Mesendoderm (in vitro differentiated cells): ENCODE data around the gene IQCN.
"Not testable (repeated sequence)": the region's sequence is repeated elsewhere in the genome, so short reads cannot be mapped to it uniquely, and the experiment has no call there.

Experiments used
- DNase-seq: peaks from one replicate; pipeline ENCODE4 v3.0.0; 2013
- H2AK5ac ChIP-seq: 2 replicates; pipeline ENCODE4 v1.6.1; 2013; ENCODE audit warnings: low read length, inconsistent platforms
- H2BK120ac ChIP-seq: 2 replicates; pipeline ENCODE4 v1.6.1; 2013; ENCODE audit warnings: low read depth, mild to moderate bottlenecking, low read length, moderate library complexity, mixed read lengths
- H2BK15ac ChIP-seq: replicated peaks from 2 replicates; pipeline ENCODE4 v1.6.1; 2013; ENCODE audit warnings: low read depth, mild to moderate bottlenecking, moderate library complexity
- H2BK5ac ChIP-seq: 2 replicates; pipeline ENCODE4 v1.6.1; 2013; ENCODE audit warnings: low read length, inconsistent platforms
- H3K18ac ChIP-seq: 2 replicates; pipeline ENCODE4 v1.6.1; 2013; ENCODE audit warnings: mild to moderate bottlenecking, low read length, mixed read lengths
- H3K23ac ChIP-seq: one replicate; pipeline ENCODE4 v1.6.1; 2013; ENCODE audit warnings: low read length
- H3K27ac ChIP-seq: 2 replicates; pipeline ENCODE4 v1.5.1; 2013; ENCODE audit warnings: low read depth, mild to moderate bottlenecking, inconsistent platforms, low read length, moderate library complexity
- H3K27me3 ChIP-seq: 2 replicates; pipeline ENCODE4 v1.6.1; 2013; ENCODE audit warnings: low read length, control low read depth, mild to moderate bottlenecking, inconsistent platforms; ENCODE audit not compliant: insufficient read depth, poor library complexity
- H3K36me3 ChIP-seq: 2 replicates; pipeline ENCODE4 v1.6.1; 2013; ENCODE audit warnings: low read length, inconsistent platforms; ENCODE audit not compliant: control insufficient read depth, insufficient read depth
- H3K4ac ChIP-seq: one replicate; pipeline ENCODE4 v1.6.1; 2013; ENCODE audit warnings: low read depth, mild to moderate bottlenecking, low read length, moderate library complexity
- H3K4me1 ChIP-seq: 2 replicates; pipeline ENCODE4 v1.6.1; 2013; ENCODE audit warnings: low read depth, low read length, inconsistent platforms; ENCODE audit not compliant: control insufficient read depth
- H3K4me2 ChIP-seq: 2 replicates; pipeline ENCODE4 v1.6.1; 2013; ENCODE audit warnings: low read length
- H3K4me3 ChIP-seq: 2 replicates; pipeline ENCODE4 v1.5.1; 2013; ENCODE audit warnings: mild to moderate bottlenecking, low read length
- H3K56ac ChIP-seq: one replicate; pipeline ENCODE4 v1.6.1; 2013; ENCODE audit warnings: low read length
- H3K79me1 ChIP-seq: 2 replicates; pipeline ENCODE4 v1.6.1; 2013; ENCODE audit warnings: low read length, inconsistent platforms
- H3K79me2 ChIP-seq: 2 replicates; pipeline ENCODE4 v1.6.1; 2013; ENCODE audit warnings: mild to moderate bottlenecking, low read length; ENCODE audit not compliant: control insufficient read depth, insufficient read depth
- H3K9ac ChIP-seq: 2 replicates; pipeline ENCODE4 v1.6.1; 2013; ENCODE audit warnings: low read length, inconsistent platforms
- H4K5ac ChIP-seq: one replicate; pipeline ENCODE4 v1.6.1; 2013; ENCODE audit warnings: low read length
- H4K8ac ChIP-seq: one replicate; pipeline ENCODE4 v1.6.1; 2013; ENCODE audit warnings: low read depth, mild to moderate bottlenecking, control low read depth, low read length, moderate library complexity
- WGBS: extraction: QIAGEN DNeasy Blood & Tissue Kit; methylation state at CpG from one replicate; pipeline ENCODE4 v1.1.7; 2013; ENCODE audit warnings: low lambda C conversion rate, missing lambda C conversion rate; ENCODE audit not compliant: insufficient coverage; ENCODE audit errors: extremely low coverage; 5-methylcytosine and 5-hydroxymethylcytosine counted together

IQCN gene

GRCh38 chr19:18218600-18218999 is 55.7 kb downstream of the IQCN start:
- H3K4me1 ChIP-seq, result no peaks in the 10 kb centered on the region
- no peak overlapping the region for H3K18ac ChIP-seq
- no peaks in the 10 kb centered on the region for H3K36me3 ChIP-seq
- H3K27ac ChIP-seq, result no peak overlapping the region
- H2BK120ac ChIP-seq, result no peak overlapping the region
- no peak overlapping the region for H4K8ac ChIP-seq
- no peak overlapping the region for H4K5ac ChIP-seq
- no peaks in the 10 kb centered on the region for H3K27me3 ChIP-seq
- H2BK5ac ChIP-seq, result no peak overlapping the region
- H3K4ac ChIP-seq, result no peak overlapping the region
- H3K56ac ChIP-seq, result no peak overlapping the region
- no peaks in the 10 kb centered on the region for H3K79me2 ChIP-seq
- H3K4me2 ChIP-seq, result no peak overlapping the region
- no peak overlapping the region for H3K23ac ChIP-seq
- no peak for DNase-seq
- H2BK15ac ChIP-seq, result no peak overlapping the region
- H3K79me1 ChIP-seq, result no peaks in the 10 kb centered on the region
- H3K9ac ChIP-seq, result no peak overlapping the region
- H2AK5ac ChIP-seq, result no peak overlapping the region
- WGBS, result no CpG with 5 or more reads among the region's 3 CpGs
- H3K4me3 ChIP-seq, result no peak overlapping the region

GRCh38 chr19:18218159-18218558 is 56.1 kb downstream of the IQCN start:
- Histone ChIP-seq H3K56ac (no peak overlapping the region), H3K4me1 (no peaks in the 10 kb centered on the region), H3K27ac (no peak overlapping the region), H2AK5ac (no peak overlapping the region), H2BK15ac (no peak overlapping the region), H3K4ac (no peak overlapping the region), H3K4me2 (no peak overlapping the region), H3K9ac (no peak overlapping the region), H3K36me3 (no peaks in the 10 kb centered on the region), H3K18ac (no peak overlapping the region), H3K79me2 (no peaks in the 10 kb centered on the region), H3K23ac (no peak overlapping the region), H3K27me3 (no peaks in the 10 kb centered on the region), H3K4me3 (no peak overlapping the region), H4K5ac (no peak overlapping the region), H2BK120ac (no peak overlapping the region), H4K8ac (no peak overlapping the region), H3K79me1 (no peaks in the 10 kb centered on the region), H2BK5ac (no peak overlapping the region)
- no peak for DNase-seq
- WGBS, result no CpG with 5 or more reads among the region's 17 CpGs

GRCh38 chr19:18216789-18217188 is 57.5 kb downstream of the IQCN start:
- H3K27me3 ChIP-seq, result no peaks in the 10 kb centered on the region
- H3K79me1 ChIP-seq, result no peaks in the 10 kb centered on the region
- no peak overlapping the region for H3K4me2 ChIP-seq
- no peak overlapping the region for H2BK15ac ChIP-seq
- no peak overlapping the region for H3K23ac ChIP-seq
- H2BK120ac ChIP-seq, result no peak overlapping the region
- H4K8ac ChIP-seq, result no peak overlapping the region
- H2BK5ac ChIP-seq, result no peak overlapping the region
- no peak overlapping the region for H3K9ac ChIP-seq
- no CpG with 5 or more reads among the region's 8 CpGs for WGBS
- no peak overlapping the region for H3K4ac ChIP-seq
- no peak overlapping the region for H2AK5ac ChIP-seq
- H3K4me3 ChIP-seq, result no peak overlapping the region
- no peaks in the 10 kb centered on the region for H3K36me3 ChIP-seq
- no peak overlapping the region for H3K56ac ChIP-seq
- no peak overlapping the region for H3K18ac ChIP-seq
- no peaks in the 10 kb centered on the region for H3K79me2 ChIP-seq
- H3K27ac ChIP-seq, result no peak overlapping the region
- H3K4me1 ChIP-seq, result no peaks in the 10 kb centered on the region
- no peak for DNase-seq
- no peak overlapping the region for H4K5ac ChIP-seq

- no peak overlapping the region for H4K5ac ChIP-seq
- no peak overlapping the region for H2BK5ac ChIP-seq
- H3K56ac ChIP-seq, result no peak overlapping the region
- H3K4me3 ChIP-seq, result no peak overlapping the region
- no peaks in the 10 kb centered on the region for H3K79me2 ChIP-seq
- H3K4me2 ChIP-seq, result no peak overlapping the region
- H3K4me1 ChIP-seq, result no peaks in the 10 kb centered on the region
- no peak for DNase-seq
- H3K23ac ChIP-seq, result no peak overlapping the region
- H2BK15ac ChIP-seq, result no peak overlapping the region
- WGBS, result no CpG with 5 or more reads among the region's 7 CpGs
- H3K18ac ChIP-seq, result no peak overlapping the region
- no peak overlapping the region for H3K4ac ChIP-seq
- H3K27ac ChIP-seq, result no peak overlapping the region
- H3K36me3 ChIP-seq, result no peaks in the 10 kb centered on the region
- H4K8ac ChIP-seq, result no peak overlapping the region
- H2AK5ac ChIP-seq, result no peak overlapping the region
- H3K79me1 ChIP-seq, result no peaks in the 10 kb centered on the region
- H3K9ac ChIP-seq, result no peak overlapping the region
- H3K27me3 ChIP-seq, result no peaks in the 10 kb centered on the region
- no peak overlapping the region for H2BK120ac ChIP-seq
Measured at GRCh38 chr19:18214779-18215433, 59.3 kb downstream of the IQCN start.

- no CpG with 5 or more reads among the region's 14 CpGs for WGBS
- Histone ChIP-seq H3K4ac (no peak overlapping the region), H3K9ac (no peak overlapping the region), H3K4me1 (no peaks in the 10 kb centered on the region), H3K4me3 (no peak overlapping the region), H3K18ac (no peak overlapping the region), H2BK120ac (no peak overlapping the region), H2BK15ac (no peak overlapping the region), H3K27me3 (no peaks in the 10 kb centered on the region), H3K36me3 (no peaks in the 10 kb centered on the region), H3K27ac (no peak overlapping the region), H3K23ac (no peak overlapping the region), H3K79me2 (no peaks in the 10 kb centered on the region), H4K5ac (no peak overlapping the region), H2AK5ac (no peak overlapping the region), H3K4me2 (no peak overlapping the region), H4K8ac (no peak overlapping the region), H3K79me1 (no peaks in the 10 kb centered on the region), H2BK5ac (no peak overlapping the region), H3K56ac (no peak overlapping the region)
- DNase-seq, result no peak
Measured at GRCh38 chr19:18211683-18212082, 62.6 kb downstream of the IQCN start.

- not testable (repeated sequence) for H4K8ac ChIP-seq, H2BK15ac ChIP-seq, H3K27me3 ChIP-seq, H2BK5ac ChIP-seq, H3K9ac ChIP-seq, H3K23ac ChIP-seq, H3K4me2 ChIP-seq, H3K27ac ChIP-seq, H3K4ac ChIP-seq, H3K56ac ChIP-seq, H2BK120ac ChIP-seq, H4K5ac ChIP-seq, DNase-seq, H3K4me1 ChIP-seq, H2AK5ac ChIP-seq, H3K79me2 ChIP-seq, H3K36me3 ChIP-seq, H3K18ac ChIP-seq, H3K79me1 ChIP-seq, H3K4me3 ChIP-seq
- WGBS, result no CpG with 5 or more reads among the region's 5 CpGs
Measured at GRCh38 chr19:18209912-18210311, 64.3 kb downstream of the IQCN start.
